Gastrocnemius medialis (tissue), 4 donors: Measurements from ENCODE around the gene LRRC8A.

Experiments
- POLR2A ChIP-seq, 2 donors: fragments of 450-650 bp; IDR thresholded peaks; one replicate each; pipeline ENCODE4 v1.6.1; 2017; ENCODE audit warnings: antibody characterized with exemption in 2 of 2, mild to moderate bottlenecking in 2 of 2, moderate library complexity in 2 of 2
- TF ChIP-seq, protein P1 (sequence below), 5 experiments: fragments of 450-650 bp in 3 of 5; fragments of 200-600 bp in 2 of 5; sonication (generic) in 2 of 5; IDR thresholded peaks in 4 of 5; conservative IDR thresholded peaks in 1 of 5; 1 replicate in 4 of 5; 2 replicates in 1 of 5; pipeline ENCODE4 v1.5.1; 2016 to 2019; ENCODE audit warnings: antibody characterized with exemption in 5 of 5, mild to moderate bottlenecking in 3 of 5, moderate library complexity in 3 of 5

- TF ChIP-seq, protein P1, sequence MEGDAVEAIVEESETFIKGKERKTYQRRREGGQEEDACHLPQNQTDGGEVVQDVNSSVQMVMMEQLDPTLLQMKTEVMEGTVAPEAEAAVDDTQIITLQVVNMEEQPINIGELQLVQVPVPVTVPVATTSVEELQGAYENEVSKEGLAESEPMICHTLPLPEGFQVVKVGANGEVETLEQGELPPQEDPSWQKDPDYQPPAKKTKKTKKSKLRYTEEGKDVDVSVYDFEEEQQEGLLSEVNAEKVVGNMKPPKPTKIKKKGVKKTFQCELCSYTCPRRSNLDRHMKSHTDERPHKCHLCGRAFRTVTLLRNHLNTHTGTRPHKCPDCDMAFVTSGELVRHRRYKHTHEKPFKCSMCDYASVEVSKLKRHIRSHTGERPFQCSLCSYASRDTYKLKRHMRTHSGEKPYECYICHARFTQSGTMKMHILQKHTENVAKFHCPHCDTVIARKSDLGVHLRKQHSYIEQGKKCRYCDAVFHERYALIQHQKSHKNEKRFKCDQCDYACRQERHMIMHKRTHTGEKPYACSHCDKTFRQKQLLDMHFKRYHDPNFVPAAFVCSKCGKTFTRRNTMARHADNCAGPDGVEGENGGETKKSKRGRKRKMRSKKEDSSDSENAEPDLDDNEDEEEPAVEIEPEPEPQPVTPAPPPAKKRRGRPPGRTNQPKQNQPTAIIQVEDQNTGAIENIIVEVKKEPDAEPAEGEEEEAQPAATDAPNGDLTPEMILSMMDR (IDR thresholded peaks at IDR 0.05 in 4 of 5, conservative IDR thresholded peaks at IDR 0.05 in 1 of 5) = no peak
- no peak for TF ChIP-seq POLR2A (IDR thresholded peaks at IDR 0.05)
These were observed 54.4 kb downstream of the LRRC8A start for GRCh38 chr9:128936171-128936865.
